OCI-LY7 (cell line): ENCODE data around the gene PPP2R1B.

Experiments used
- EZH2phosphoT487 ChIP-seq: fragments of 200-600 bp; sonication (generic); IDR thresholded peaks from 2 replicates; pipeline ENCODE4 v1.6.1; 2018; ENCODE audit warnings: low read depth, borderline replicate concordance, mild to moderate bottlenecking, mixed run types, antibody characterized with exemption, low read length, moderate library complexity, mixed read lengths
- TF ChIP-seq, protein P1 (sequence below): fragments of 200-600 bp; sonication (generic); conservative IDR thresholded peaks from 2 replicates; pipeline ENCODE4 v1.5.1; 2014; ENCODE audit warnings: mild to moderate bottlenecking, antibody characterized with exemption, low read length, moderate library complexity, mixed read lengths

DNA sequence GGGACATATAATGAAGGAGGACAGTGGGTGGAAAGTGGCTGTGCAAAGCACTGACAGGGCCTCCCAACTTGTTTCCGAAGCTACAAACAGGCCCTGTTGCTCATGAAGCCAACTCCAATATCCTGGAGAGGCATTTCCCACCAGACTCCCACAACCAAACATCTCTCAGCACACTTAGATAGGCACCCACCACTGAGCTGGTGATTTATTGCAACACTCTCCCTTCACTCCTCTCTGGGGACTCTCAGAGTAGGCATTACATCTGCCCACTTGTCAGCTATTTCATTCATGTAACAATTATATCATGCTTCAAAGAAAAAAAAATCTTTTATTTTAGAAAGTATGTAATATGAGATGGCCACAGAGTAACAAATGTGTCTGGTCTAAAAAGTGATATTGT lies 32.1 kb upstream of the PPP2R1B start:
- TF ChIP-seq, protein P1, sequence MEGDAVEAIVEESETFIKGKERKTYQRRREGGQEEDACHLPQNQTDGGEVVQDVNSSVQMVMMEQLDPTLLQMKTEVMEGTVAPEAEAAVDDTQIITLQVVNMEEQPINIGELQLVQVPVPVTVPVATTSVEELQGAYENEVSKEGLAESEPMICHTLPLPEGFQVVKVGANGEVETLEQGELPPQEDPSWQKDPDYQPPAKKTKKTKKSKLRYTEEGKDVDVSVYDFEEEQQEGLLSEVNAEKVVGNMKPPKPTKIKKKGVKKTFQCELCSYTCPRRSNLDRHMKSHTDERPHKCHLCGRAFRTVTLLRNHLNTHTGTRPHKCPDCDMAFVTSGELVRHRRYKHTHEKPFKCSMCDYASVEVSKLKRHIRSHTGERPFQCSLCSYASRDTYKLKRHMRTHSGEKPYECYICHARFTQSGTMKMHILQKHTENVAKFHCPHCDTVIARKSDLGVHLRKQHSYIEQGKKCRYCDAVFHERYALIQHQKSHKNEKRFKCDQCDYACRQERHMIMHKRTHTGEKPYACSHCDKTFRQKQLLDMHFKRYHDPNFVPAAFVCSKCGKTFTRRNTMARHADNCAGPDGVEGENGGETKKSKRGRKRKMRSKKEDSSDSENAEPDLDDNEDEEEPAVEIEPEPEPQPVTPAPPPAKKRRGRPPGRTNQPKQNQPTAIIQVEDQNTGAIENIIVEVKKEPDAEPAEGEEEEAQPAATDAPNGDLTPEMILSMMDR: no peak
- TF ChIP-seq EZH2phosphoT487: no peak
